Measurements from ENCODE around the gene ST6GAL1. TPM values are rescaled to one million over a fixed set of nuclear protein-coding genes. Genes with fewer than 3 reads are reported as not detected.
A peak's percentile ranks its signal among the peaks of the same experiment; 100 is the strongest.

The ST6GAL1 gene
- total and polyA plus RNA-seq, 10 of the 15 experiments (the other 5 are each of a cell fraction or from before 2014, with no cell fraction given) = 74.2 to 248 (median 149) TPM

DNA sequence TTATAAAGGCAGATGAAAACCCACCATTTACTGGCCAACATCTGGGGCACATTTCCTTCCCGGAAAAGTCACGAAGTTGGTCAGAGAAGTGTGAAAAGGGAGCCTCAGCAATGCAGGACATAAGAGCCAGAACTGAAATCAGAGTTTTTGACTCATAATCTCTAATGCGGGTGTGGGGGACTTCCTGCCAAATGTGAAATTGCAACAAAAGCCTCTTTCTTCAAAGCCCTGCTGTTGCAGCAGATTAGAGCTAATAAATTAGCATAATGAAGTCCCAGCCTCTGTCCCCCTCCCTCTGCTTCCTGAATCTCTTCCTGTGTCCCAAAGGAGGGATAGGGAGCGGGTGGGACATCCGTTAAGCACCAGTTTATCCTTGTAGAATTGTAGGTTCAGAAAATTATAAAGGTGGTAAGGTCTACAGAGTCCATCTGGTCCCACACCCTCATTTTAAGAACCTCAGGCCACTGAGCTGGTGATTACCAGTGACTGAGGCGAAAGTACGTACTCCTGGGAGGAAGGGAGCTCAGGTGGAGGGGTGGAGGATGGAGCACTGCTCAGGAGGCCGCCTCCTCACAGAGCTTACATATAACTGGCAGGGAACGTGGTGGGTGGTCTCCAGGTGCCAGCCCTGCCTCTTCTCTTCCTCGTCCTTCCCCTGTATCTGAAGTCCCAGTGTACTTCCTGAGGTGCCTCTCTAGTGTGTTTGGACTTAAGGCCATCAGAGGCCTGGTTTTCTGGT, 35.0 kb downstream of the ST6GAL1 start (continued):
- TF ChIP-seq, protein P1, sequence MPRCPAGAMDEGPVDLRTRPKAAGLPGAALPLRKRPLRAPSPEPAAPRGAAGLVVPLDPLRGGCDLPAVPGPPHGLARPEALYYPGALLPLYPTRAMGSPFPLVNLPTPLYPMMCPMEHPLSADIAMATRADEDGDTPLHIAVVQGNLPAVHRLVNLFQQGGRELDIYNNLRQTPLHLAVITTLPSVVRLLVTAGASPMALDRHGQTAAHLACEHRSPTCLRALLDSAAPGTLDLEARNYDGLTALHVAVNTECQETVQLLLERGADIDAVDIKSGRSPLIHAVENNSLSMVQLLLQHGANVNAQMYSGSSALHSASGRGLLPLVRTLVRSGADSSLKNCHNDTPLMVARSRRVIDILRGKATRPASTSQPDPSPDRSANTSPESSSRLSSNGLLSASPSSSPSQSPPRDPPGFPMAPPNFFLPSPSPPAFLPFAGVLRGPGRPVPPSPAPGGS (IDR thresholded peaks at IDR 0.05; ENCODE audit: borderline replicate concordance, insufficient read depth, low read depth, low read length, poor library complexity, severe bottlenecking) = peak; percentile 68
- TF ChIP-seq LARP7 (IDR thresholded peaks at IDR 0.05) (no peak), TCF12 (IDR thresholded peaks at IDR 0.05; ENCODE audit: low read depth, low read length) (no peak), SREBF2 (IDR thresholded peaks at IDR 0.05; ENCODE audit: low read length) (no peak), RFX5 (IDR thresholded peaks at IDR 0.05; ENCODE audit: low read depth, low read length) (no peak), BCL11A (IDR thresholded peaks at IDR 0.05; ENCODE audit: low read depth, low read length) (peak; percentile 76; the same call in 1 of the 2 replicates), SPI1 (IDR thresholded peaks at IDR 0.05; ENCODE audit: borderline replicate concordance, insufficient read depth, low read depth, low read length) (peak; percentile 44; the same call in 1 of the 2 replicates), KAT2A (conservative IDR thresholded peaks at IDR 0.05; ENCODE audit: control insufficient read depth, low read depth, low read length) (no peak), ZNF622 (IDR thresholded peaks at IDR 0.05) (no peak), CHD4 (IDR thresholded peaks at IDR 0.05) (no peak), ZNF24 (IDR thresholded peaks at IDR 0.05) (no peak), JUNB (IDR thresholded peaks at IDR 0.05) (peak; percentile 79)
- TF ChIP-seq, protein P2, sequence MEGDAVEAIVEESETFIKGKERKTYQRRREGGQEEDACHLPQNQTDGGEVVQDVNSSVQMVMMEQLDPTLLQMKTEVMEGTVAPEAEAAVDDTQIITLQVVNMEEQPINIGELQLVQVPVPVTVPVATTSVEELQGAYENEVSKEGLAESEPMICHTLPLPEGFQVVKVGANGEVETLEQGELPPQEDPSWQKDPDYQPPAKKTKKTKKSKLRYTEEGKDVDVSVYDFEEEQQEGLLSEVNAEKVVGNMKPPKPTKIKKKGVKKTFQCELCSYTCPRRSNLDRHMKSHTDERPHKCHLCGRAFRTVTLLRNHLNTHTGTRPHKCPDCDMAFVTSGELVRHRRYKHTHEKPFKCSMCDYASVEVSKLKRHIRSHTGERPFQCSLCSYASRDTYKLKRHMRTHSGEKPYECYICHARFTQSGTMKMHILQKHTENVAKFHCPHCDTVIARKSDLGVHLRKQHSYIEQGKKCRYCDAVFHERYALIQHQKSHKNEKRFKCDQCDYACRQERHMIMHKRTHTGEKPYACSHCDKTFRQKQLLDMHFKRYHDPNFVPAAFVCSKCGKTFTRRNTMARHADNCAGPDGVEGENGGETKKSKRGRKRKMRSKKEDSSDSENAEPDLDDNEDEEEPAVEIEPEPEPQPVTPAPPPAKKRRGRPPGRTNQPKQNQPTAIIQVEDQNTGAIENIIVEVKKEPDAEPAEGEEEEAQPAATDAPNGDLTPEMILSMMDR (IDR thresholded peaks at IDR 0.05 in 2 of 3, conservative IDR thresholded peaks at IDR 0.05 in 1 of 3; ENCODE audit: control insufficient read depth in 2 of 3, extremely low read depth in 1 of 3, insufficient read depth in 1 of 3, low read depth in 3 of 3, low read length in 3 of 3) = no peak
- TF ChIP-seq, protein P3, sequence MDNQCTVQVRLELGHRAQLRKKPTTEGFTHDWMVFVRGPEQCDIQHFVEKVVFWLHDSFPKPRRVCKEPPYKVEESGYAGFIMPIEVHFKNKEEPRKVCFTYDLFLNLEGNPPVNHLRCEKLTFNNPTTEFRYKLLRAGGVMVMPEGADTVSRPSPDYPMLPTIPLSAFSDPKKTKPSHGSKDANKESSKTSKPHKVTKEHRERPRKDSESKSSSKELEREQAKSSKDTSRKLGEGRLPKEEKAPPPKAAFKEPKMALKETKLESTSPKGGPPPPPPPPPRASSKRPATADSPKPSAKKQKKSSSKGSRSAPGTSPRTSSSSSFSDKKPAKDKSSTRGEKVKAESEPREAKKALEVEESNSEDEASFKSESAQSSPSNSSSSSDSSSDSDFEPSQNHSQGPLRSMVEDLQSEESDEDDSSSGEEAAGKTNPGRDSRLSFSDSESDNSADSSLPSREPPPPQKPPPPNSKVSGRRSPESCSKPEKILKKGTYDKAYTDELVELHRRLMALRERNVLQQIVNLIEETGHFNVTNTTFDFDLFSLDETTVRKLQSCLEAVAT (IDR thresholded peaks at IDR 0.05) = no peak
- TF ChIP-seq, protein P4, sequence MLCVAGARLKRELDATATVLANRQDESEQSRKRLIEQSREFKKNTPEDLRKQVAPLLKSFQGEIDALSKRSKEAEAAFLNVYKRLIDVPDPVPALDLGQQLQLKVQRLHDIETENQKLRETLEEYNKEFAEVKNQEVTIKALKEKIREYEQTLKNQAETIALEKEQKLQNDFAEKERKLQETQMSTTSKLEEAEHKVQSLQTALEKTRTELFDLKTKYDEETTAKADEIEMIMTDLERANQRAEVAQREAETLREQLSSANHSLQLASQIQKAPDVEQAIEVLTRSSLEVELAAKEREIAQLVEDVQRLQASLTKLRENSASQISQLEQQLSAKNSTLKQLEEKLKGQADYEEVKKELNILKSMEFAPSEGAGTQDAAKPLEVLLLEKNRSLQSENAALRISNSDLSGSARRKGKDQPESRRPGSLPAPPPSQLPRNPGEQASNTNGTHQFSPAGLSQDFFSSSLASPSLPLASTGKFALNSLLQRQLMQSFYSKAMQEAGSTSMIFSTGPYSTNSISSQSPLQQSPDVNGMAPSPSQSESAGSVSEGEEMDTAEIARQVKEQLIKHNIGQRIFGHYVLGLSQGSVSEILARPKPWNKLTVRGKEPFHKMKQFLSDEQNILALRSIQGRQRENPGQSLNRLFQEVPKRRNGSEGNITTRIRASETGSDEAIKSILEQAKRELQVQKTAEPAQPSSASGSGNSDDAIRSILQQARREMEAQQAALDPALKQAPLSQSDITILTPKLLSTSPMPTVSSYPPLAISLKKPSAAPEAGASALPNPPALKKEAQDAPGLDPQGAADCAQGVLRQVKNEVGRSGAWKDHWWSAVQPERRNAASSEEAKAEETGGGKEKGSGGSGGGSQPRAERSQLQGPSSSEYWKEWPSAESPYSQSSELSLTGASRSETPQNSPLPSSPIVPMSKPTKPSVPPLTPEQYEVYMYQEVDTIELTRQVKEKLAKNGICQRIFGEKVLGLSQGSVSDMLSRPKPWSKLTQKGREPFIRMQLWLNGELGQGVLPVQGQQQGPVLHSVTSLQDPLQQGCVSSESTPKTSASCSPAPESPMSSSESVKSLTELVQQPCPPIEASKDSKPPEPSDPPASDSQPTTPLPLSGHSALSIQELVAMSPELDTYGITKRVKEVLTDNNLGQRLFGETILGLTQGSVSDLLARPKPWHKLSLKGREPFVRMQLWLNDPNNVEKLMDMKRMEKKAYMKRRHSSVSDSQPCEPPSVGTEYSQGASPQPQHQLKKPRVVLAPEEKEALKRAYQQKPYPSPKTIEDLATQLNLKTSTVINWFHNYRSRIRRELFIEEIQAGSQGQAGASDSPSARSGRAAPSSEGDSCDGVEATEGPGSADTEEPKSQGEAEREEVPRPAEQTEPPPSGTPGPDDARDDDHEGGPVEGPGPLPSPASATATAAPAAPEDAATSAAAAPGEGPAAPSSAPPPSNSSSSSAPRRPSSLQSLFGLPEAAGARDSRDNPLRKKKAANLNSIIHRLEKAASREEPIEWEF (IDR thresholded peaks at IDR 0.05; ENCODE audit: insufficient replicate concordance, low read depth, low read length) = no peak
- TF ChIP-seq, protein P5, sequence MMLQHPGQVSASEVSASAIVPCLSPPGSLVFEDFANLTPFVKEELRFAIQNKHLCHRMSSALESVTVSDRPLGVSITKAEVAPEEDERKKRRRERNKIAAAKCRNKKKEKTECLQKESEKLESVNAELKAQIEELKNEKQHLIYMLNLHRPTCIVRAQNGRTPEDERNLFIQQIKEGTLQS (IDR thresholded peaks at IDR 0.05; ENCODE audit: borderline replicate concordance, extremely low read depth, low read depth, low read length) = no peak
- TF ChIP-seq, protein P6, sequence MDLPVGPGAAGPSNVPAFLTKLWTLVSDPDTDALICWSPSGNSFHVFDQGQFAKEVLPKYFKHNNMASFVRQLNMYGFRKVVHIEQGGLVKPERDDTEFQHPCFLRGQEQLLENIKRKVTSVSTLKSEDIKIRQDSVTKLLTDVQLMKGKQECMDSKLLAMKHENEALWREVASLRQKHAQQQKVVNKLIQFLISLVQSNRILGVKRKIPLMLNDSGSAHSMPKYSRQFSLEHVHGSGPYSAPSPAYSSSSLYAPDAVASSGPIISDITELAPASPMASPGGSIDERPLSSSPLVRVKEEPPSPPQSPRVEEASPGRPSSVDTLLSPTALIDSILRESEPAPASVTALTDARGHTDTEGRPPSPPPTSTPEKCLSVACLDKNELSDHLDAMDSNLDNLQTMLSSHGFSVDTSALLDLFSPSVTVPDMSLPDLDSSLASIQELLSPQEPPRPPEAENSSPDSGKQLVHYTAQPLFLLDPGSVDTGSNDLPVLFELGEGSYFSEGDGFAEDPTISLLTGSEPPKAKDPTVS (IDR thresholded peaks at IDR 0.05; ENCODE audit: low read depth, low read length) = no peak

Measured in GM12878 (cell line).